Measurements from ENCODE around the gene ADAM23.

ADAM23 gene

DNA sequence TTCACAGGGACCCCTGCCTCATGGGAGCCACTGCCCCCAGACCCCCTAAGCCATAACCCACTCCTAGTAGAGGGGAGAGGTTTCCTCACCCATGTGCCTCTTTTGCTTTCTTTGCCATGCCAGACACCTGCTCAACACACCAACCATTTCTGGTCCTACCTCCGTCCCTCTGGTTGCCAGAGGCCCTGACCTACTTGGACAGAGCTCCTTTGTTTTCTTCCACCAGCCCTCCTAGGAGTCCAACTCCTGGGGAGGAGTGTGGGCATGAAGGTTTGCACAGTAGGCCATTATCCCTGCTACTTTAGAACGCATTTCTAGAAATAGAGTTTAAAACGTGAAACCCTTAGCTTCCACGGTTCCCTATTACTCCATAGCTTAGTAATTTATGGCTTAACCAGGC lies 122.3 kb downstream of the ADAM23 start:
- DNase-seq (ENCODE audit: low read depth in 2 of 2) = no peak

GRCh38 chr2:206569470-206569869 lies 126.1 kb downstream of the ADAM23 start:
- no peak for DNase-seq (ENCODE audit: low read depth in 2 of 2)

- DNase-seq (ENCODE audit: low read depth in 2 of 2) = no peak
These were observed 126.9 kb downstream of the ADAM23 start for GRCh38 chr2:206570199-206570598.

DNA sequence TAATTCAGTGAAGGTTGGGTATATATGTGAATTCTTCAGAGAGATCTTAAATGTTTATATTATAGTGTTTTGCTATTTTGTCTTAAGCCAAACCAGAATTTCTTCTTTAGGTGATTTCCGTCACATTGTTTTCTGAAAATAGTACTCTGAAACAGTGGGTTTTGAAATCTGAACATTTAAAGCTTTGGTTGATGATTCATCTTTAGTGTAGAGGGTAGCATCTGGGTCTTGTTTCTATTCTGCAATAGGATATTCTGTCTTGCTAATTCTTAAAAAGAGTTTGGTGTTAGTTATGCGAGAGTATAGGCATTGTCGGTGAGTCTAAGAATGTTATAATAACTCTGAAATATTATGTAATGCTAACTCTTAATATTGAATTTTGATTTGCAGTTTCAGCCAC lies 129.4 kb downstream of the ADAM23 start:
- DNase-seq (ENCODE audit: low read depth in 2 of 2) = no peak

DNA sequence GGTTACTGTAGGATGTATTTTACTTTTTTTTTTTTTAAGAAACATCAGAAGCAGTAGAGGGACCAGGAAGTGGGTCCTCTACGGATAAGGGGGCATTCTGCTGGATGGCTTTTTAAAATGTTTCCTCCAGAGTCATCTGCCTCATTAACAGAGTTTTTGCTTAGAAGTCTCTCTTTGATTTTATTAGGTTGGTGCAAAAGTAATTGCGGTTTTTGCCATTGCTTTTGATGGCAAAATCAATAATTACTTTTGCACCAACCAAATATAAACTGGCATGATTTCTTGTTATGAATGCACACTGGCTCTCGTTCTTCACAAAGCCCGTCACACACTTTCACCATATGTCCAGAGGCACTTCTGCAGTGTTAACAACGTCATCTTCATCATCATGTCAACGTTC lies 130.5 kb downstream of the ADAM23 start:
- no peak for DNase-seq (ENCODE audit: low read depth in 2 of 2)

- no peak for DNase-seq (ENCODE audit: low read depth in 2 of 2)
These were observed 141.2 kb downstream of the ADAM23 start for GRCh38 chr2:206584323-206585116.

GRCh38 chr2:206585335-206585734 lies 142.0 kb downstream of the ADAM23 start:
- DNase-seq (ENCODE audit: low read depth in 2 of 2) = no peak

- no peak for DNase-seq (ENCODE audit: low read depth in 2 of 2)
These were observed 143.3 kb downstream of the ADAM23 start for GRCh38 chr2:206586609-206587008.

DNA sequence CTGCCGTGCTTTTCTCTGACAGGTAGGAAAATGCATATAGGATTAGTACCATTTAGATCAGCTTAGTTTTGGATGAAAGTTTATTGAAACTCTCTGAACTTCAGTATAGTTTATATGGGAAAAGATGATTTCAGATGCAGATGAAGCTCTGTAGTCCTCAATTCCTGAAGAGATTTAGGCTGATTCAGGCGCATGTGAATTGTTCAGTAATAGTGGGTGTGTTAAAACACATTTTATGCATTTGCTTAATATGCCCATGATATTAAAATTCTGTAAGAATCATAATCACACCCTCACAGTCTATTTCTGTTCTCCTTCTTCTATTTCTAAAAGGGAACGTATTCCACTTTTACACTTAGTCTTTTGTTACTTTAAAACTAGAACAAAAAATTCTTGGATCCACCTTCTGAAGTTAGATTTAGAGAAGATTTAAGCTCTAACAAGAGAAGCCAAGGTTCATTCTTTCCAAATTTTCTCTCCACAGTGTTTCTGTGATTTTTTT lies 154.4 kb downstream of the ADAM23 start:
- DNase-seq (ENCODE audit: low read depth in 2 of 2) = no peak

DNA sequence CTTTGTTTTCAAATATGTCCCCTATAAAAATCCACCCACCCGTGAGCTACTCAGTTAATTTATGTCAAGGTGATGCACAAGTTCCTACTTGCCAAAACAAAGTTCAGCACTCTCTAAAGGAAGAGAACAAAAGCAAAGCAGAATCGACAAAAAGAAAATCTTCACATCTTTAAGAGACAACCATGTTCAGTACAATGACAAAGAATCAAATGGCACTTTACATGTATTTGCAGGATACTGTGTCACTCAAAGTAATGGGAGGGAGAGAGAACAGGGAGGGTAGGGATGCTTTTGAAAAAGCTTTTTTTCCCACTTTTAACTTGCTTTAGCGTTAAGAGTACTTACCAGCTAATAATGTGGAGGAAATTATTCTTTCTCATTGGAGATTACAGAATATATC lies 159.9 kb downstream of the ADAM23 start:
- no peak for DNase-seq (ENCODE audit: low read depth in 2 of 2)

DNA sequence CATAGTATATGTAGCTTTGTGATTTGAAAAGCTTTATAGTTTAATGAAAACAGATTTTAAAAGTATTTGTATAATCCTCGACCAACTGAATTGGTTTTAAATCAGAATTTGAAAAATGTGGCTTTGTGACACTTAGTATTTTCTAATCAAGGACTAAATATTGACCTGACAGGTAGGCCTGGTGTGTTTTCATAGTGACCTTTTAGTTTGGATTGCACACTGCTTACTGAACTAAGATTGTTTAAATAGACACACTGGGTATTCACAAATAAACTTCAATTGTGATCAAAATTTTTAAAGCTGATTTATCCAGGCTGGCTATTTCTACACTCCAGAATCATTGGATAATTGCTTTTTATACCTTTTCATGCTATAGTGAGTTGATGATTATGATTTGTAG lies 167.1 kb downstream of the ADAM23 start:
- no peak for DNase-seq (ENCODE audit: low read depth in 2 of 2)

GRCh38 chr2:206611191-206611590 lies 167.9 kb downstream of the ADAM23 start:
- no peak for DNase-seq (ENCODE audit: low read depth in 2 of 2)

DNA sequence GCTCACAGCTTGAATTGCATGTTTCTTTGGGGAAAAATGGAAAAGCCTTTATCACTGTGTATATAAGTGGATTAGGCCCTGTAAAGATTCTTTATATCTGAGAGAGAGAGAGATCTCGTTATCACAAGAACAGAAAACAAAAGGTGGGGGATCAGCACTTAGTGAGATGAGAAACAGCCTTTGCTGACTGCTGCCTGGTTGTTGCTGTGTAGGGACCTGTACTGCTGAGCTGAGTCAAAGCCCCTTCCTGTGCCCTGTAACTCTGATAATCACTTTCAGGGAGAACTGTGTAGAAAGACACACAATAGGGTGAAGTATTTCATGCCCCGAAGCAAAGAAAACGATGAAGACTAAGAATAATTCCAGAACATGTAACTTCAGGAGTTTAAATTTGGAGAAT lies 168.4 kb downstream of the ADAM23 start:
- DNase-seq (ENCODE audit: low read depth in 2 of 2) = no peak

GRCh38 chr2:206614811-206615210 lies 171.5 kb downstream of the ADAM23 start:
- DNase-seq (ENCODE audit: low read depth in 2 of 2) = no peak

GRCh38 chr2:206615417-206616089 lies 172.2 kb downstream of the ADAM23 start:
- no peak for DNase-seq (ENCODE audit: low read depth in 2 of 2)

- DNase-seq (ENCODE audit: low read depth in 2 of 2) = no peak
These were observed 172.8 kb downstream of the ADAM23 start for GRCh38 chr2:206616151-206616550.

DNA sequence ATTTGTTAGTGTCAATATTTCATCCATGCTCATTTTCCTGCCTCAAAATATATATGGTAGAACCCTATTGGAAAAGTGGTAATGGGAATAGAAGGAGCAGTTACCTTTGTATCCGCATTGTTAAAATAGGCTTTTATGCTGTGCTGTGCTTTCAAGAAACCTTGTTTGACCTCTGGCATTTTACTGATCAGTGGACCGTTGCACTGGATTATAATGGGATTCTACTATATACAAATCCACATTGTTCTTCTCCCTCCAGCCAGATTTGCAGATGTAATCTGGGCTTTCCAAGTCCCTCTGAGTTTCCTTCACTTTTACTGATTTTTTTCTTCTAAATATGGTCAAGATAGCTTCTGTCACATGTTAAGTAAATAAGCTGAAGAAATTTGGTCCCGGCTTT lies 175.7 kb downstream of the ADAM23 start:
- DNase-seq (ENCODE audit: low read depth in 2 of 2) = no peak

GRCh38 chr2:206626108-206626507 lies 182.8 kb downstream of the ADAM23 start:
- no peak for DNase-seq (ENCODE audit: low read depth in 2 of 2)

- DNase-seq (ENCODE audit: low read depth in 2 of 2) = no peak
These were observed 184.3 kb downstream of the ADAM23 start for GRCh38 chr2:206627632-206628031.

DNA sequence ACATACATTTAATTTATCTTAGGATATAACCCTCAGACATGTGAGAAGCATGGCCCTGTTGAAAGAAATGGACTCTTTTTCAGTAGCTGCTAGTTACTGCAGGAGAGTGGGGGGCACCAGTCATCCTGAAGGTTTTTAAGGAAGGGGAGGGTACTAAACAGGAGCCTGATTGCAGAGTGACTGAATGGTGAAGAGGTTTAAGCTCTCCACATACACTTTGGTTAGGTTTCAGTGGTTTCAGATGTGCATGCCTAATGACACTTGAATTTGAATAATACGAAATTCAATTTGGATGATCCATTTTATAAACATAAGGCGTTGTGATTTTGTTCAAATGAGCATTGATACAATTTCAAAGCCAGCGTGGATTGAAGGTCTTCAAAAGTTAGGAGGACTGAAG lies 188.0 kb downstream of the ADAM23 start:
- DNase-seq (ENCODE audit: low read depth in 2 of 2) = no peak

GRCh38 chr2:206635015-206635414 lies 191.7 kb downstream of the ADAM23 start:
- no peak for DNase-seq (ENCODE audit: low read depth in 2 of 2)

- DNase-seq (ENCODE audit: low read depth in 2 of 2) = no peak
These were observed 196.3 kb downstream of the ADAM23 start for GRCh38 chr2:206639636-206640035.

- DNase-seq (ENCODE audit: low read depth in 2 of 2) = no peak
These were observed 197.9 kb downstream of the ADAM23 start for GRCh38 chr2:206641226-206641625.
